ENCODE results near the gene SASH1.

GRCh38 chr6:148509800-148510581, 167.4 kb downstream of the SASH1 start:
- TF ChIP-seq EZH2 (IDR thresholded peaks at IDR 0.05; ENCODE audit: insufficient read depth, poor library complexity, severe bottlenecking) (no peak), EZH2phosphoT487 (IDR thresholded peaks at IDR 0.05; ENCODE audit: insufficient read depth, low read depth) (no peak)

Measured in GM23248 (cell line).